SK-N-SH (cell line): ENCODE results near the gene AHRR. TPM values are rescaled to one million over a fixed set of nuclear protein-coding genes. Genes with fewer than 3 reads are reported as not detected.

Experiments
- CTCF ChIA-PET: fragments of 300-600, 350-600 bp; formaldehyde crosslinking; extraction: SDS; loops from one replicate; lab custom pipeline; 2021; lab: Yijun Ruan, JAX
- POLR2A ChIA-PET: fragments of 350-600 bp; sonication (Branson Sonifier 250); formaldehyde crosslinking; extraction: SDS; loops from one replicate; lab custom pipeline; 2020; ENCODE audit warnings: antibody characterized with exemption, inconsistent platforms; lab: Yijun Ruan, JAX
- DNase-seq: peaks from one replicate; pipeline ENCODE4 v3.0.0; 2012
- H2AFZ ChIP-seq: fragments of 200-600 bp; sonication (generic); 2 replicates; pipeline ENCODE4 v1.8.1; 2016; ENCODE audit warnings: antibody characterized with exemption, mild to moderate bottlenecking, low read depth
- H3F3A ChIP-seq: fragments of 200-600 bp; sonication (generic); replicated peaks from 2 replicates; pipeline ENCODE3; 2016; ENCODE audit warnings: antibody characterized with exemption, mild to moderate bottlenecking; ENCODE audit not compliant: insufficient read depth
- H3K27ac ChIP-seq, 2 experiments: fragments of 200-500 bp in 1 of 2; fragments of 200-600 bp in 1 of 2; sonication (Bioruptor generic) in 1 of 2; sonication (generic), shearing (Covaris generic) in 1 of 2; 2 replicates each; pipeline versions ENCODE4 v1.5.1 to v1.6.1; 2014 to 2016; ENCODE audit warnings: low read depth in 2 of 2, inconsistent platforms in 1 of 2, low read length in 1 of 2, mild to moderate bottlenecking in 1 of 2, mixed read lengths in 1 of 2
- H3K27me3 ChIP-seq: fragments of 200-600 bp; sonication (generic), shearing (Covaris generic); 2 replicates; pipeline ENCODE4 v1.6.1; 2016; ENCODE audit warnings: mixed run types; ENCODE audit not compliant: insufficient read depth
- H3K36me3 ChIP-seq, 2 experiments: fragments of 200-500 bp in 1 of 2; fragments of 200-600 bp in 1 of 2; sonication (Bioruptor generic) in 1 of 2; sonication (generic) in 1 of 2; replicated peaks in 1 of 2; 2 replicates each; pipeline versions ENCODE3 to v1.5.1; 2014 to 2016; ENCODE audit warnings: low read length in 1 of 2, mild to moderate bottlenecking in 1 of 2; ENCODE audit not compliant: insufficient read depth in 2 of 2, control insufficient read depth in 1 of 2
- H3K4me1 ChIP-seq, 2 experiments: fragments of 200-500 bp in 1 of 2; fragments of 200-600 bp in 1 of 2; sonication (Bioruptor generic) in 1 of 2; sonication (generic), shearing (Covaris generic) in 1 of 2; 2 replicates each; pipeline versions ENCODE4 v1.5.1 to v1.6.1; 2014 to 2016; ENCODE audit warnings: low read depth in 1 of 2, low read length in 1 of 2, mixed run types in 1 of 2; ENCODE audit not compliant: insufficient read depth in 2 of 2, control insufficient read depth in 1 of 2
- H3K4me2 ChIP-seq: fragments of 200-600 bp; sonication (generic), shearing (Covaris generic); 2 replicates; pipeline ENCODE4 v1.6.1; 2017; ENCODE audit warnings: mixed run types
- H3K4me3 ChIP-seq, 2 experiments: fragments of 200-500 bp in 1 of 2; fragments of 200-600 bp in 1 of 2; sonication (Bioruptor generic) in 1 of 2; sonication (generic), shearing (Covaris generic) in 1 of 2; 2 replicates each; pipeline versions ENCODE4 v1.5.1 to v1.8.1; 2014 to 2016; ENCODE audit warnings: low read depth in 2 of 2, inconsistent platforms in 1 of 2, low read length in 1 of 2, mild to moderate bottlenecking in 1 of 2, mixed read lengths in 1 of 2, moderate library complexity in 1 of 2
- H3K79me2 ChIP-seq: fragments of 200-600 bp; sonication (generic); 2 replicates; pipeline ENCODE4 v1.8.1; 2017; ENCODE audit warnings: mild to moderate bottlenecking; ENCODE audit not compliant: insufficient read depth
- H3K9ac ChIP-seq: fragments of 200-600 bp; sonication (generic); 2 replicates; pipeline ENCODE4 v1.6.1; 2017; ENCODE audit warnings: mixed run types
- H3K9me2 ChIP-seq: fragments of 200-600 bp; sonication (generic); 2 replicates; pipeline ENCODE4 v1.6.1; 2017; ENCODE audit warnings: mixed run types
- H3K9me3 ChIP-seq: fragments of 200-600 bp; sonication (generic); 2 replicates; pipeline ENCODE4 v1.6.1; 2017; ENCODE audit warnings: mixed run types, mild to moderate bottlenecking, moderate library complexity
- H4K20me1 ChIP-seq: fragments of 200-600 bp; sonication (generic); 2 replicates; pipeline ENCODE4 v1.6.1; 2017; ENCODE audit warnings: mild to moderate bottlenecking, mixed run types; ENCODE audit not compliant: insufficient read depth
- ELF1 ChIP-seq: IDR thresholded peaks from 2 replicates; pipeline ENCODE4 v1.4.0; 2012
- EP300 ChIP-seq, 2 experiments: IDR thresholded peaks; 2 replicates each; pipeline versions ENCODE4 v1.4.0 to v1.6.1; 2012; ENCODE audit warnings: borderline replicate concordance in 1 of 2, low read depth in 1 of 2, low read length in 1 of 2
- FOSL2 ChIP-seq: IDR thresholded peaks from 2 replicates; pipeline ENCODE4 v1.4.0; 2012; ENCODE audit warnings: low read depth, mild to moderate bottlenecking, moderate library complexity, borderline replicate concordance
- FOXJ3 ChIP-seq: sonication (generic); formaldehyde crosslinking; IDR thresholded peaks from 2 replicates; pipeline ENCODE4 v1.5.1; 2020; ENCODE audit warnings: mild to moderate bottlenecking, missing genetic modification reagents
- FOXM1 ChIP-seq: IDR thresholded peaks from 2 replicates; pipeline ENCODE4 v1.4.0; 2012; ENCODE audit warnings: low read depth, mild to moderate bottlenecking
- GABPA ChIP-seq: IDR thresholded peaks from 2 replicates; pipeline ENCODE4 v1.4.0; 2012; ENCODE audit warnings: low read depth, mild to moderate bottlenecking
- GATA2 ChIP-seq: sonication (generic); formaldehyde crosslinking; IDR thresholded peaks from 2 replicates; pipeline ENCODE4 v1.5.0; 2020; ENCODE audit warnings: mild to moderate bottlenecking, missing genetic modification reagents
- MEF2A ChIP-seq: IDR thresholded peaks from 2 replicates; pipeline ENCODE4 v1.4.0; 2012; ENCODE audit warnings: low read depth, borderline replicate concordance
- MXI1 ChIP-seq: IDR thresholded peaks from 2 replicates; pipeline ENCODE4 v1.6.1; 2012; ENCODE audit warnings: mild to moderate bottlenecking, low read depth, low read length, improper control_type of control experiment
- RAD21 ChIP-seq: IDR thresholded peaks from 2 replicates; pipeline ENCODE4 v1.6.1; 2012; ENCODE audit warnings: mild to moderate bottlenecking, low read length
- RCOR1 ChIP-seq: fragments of 150-350 bp; IDR thresholded peaks from 2 replicates; pipeline ENCODE4 v1.6.1; 2017; ENCODE audit warnings: antibody characterized with exemption, low read length
- RFX5 ChIP-seq: IDR thresholded peaks from 2 replicates; pipeline ENCODE4 v1.6.1; 2012; ENCODE audit warnings: mild to moderate bottlenecking, improper control_type of control experiment, low read length
- RXRA ChIP-seq: IDR thresholded peaks from 2 replicates; pipeline ENCODE4 v1.4.0; 2012; ENCODE audit warnings: low read depth, mild to moderate bottlenecking, borderline replicate concordance
- SIN3A ChIP-seq: IDR thresholded peaks from 2 replicates; pipeline ENCODE4 v1.6.1; 2012; ENCODE audit warnings: low read depth, mild to moderate bottlenecking, low read length, moderate library complexity, borderline replicate concordance
- TAF1 ChIP-seq: IDR thresholded peaks from 2 replicates; pipeline ENCODE4 v1.6.1; 2012; ENCODE audit warnings: low read depth, mild to moderate bottlenecking, low read length, moderate library complexity, borderline replicate concordance
- TEAD4 ChIP-seq: IDR thresholded peaks from 2 replicates; pipeline ENCODE4 v1.4.0; 2012; ENCODE audit warnings: mild to moderate bottlenecking, borderline replicate concordance; ENCODE audit not compliant: insufficient read depth
- YY1 ChIP-seq: IDR thresholded peaks from 2 replicates; pipeline ENCODE4 v1.4.0; 2012; ENCODE audit warnings: low read depth, mild to moderate bottlenecking
- ZBTB33 ChIP-seq: IDR thresholded peaks from 2 replicates; pipeline ENCODE4 v1.4.0; 2012; ENCODE audit warnings: low read depth, borderline replicate concordance
- WGBS: methylation state at CpG from one replicate; pipeline ENCODE4 v1.1.6; 2017; ENCODE audit warnings: low lambda C conversion rate; 5-methylcytosine and 5-hydroxymethylcytosine counted together
- polyA plus RNA-seq, 3 experiments: library from polyadenylated mRNA; depleted of rRNA; stranded (reverse); fragments of >200 nt; gene quantifications; 2 replicates each; pipeline ENCODE4 v1.2.3, GENCODE V29; 2012

Gene AHRR
- polyA plus RNA-seq, 1 of the 3 experiments (the other 2 are of a cell fraction): 0.71 TPM

GRCh38 chr5:406041-406440 lies 84.5 kb downstream of the AHRR start:
- no peaks in the 10 kb centered on the region; the same call in 1 of the 2 replicates for H3K27me3 ChIP-seq
- no peaks in the 10 kb centered on the region for H3K9me3 ChIP-seq
- H3K4me1 ChIP-seq: no peaks in the 10 kb centered on the region
- no peak for DNase-seq
- H3K36me3 ChIP-seq: no peaks in the 10 kb centered on the region
- H3F3A ChIP-seq: no peaks in the 10 kb centered on the region
- H3K27ac ChIP-seq: no peak overlapping the region
- H3K4me3 ChIP-seq: no peak overlapping the region
- no peaks in the 10 kb centered on the region for H3K9me2 ChIP-seq
- no peak overlapping the region for H2AFZ ChIP-seq
- H3K4me2 ChIP-seq: no peak overlapping the region
- H3K79me2 ChIP-seq: no peaks in the 10 kb centered on the region
- CTCF ChIA-PET: interaction anchor here (1.6 kb wide), 1 partner anchor 26 kb away, joined by 5 read pairs; no protein-coding TSS in a partner anchor
- H3K9ac ChIP-seq: no peak overlapping the region
- no peaks in the 10 kb centered on the region for H4K20me1 ChIP-seq
- POLR2A ChIA-PET: no interaction called here
- WGBS: 53% methylated on average over 9 of the region's 9 CpGs
- no peak for TF ChIP-seq RAD21
- no peak for TF ChIP-seq EP300 (IDR thresholded peaks at IDR 0.05; ENCODE audit: borderline replicate concordance in 1 of 2, low read depth in 1 of 2, low read length in 1 of 2)
- no peak for TF ChIP-seq FOSL2

- no peaks in the 10 kb centered on the region for H3F3A ChIP-seq
Observed at GRCh38 chr5:407051-407450, 85.5 kb downstream of the AHRR start.

More at GRCh38 chr5:407051-407450, 85.5 kb downstream of the AHRR start:
- no peaks in the 10 kb centered on the region for H3K4me1 ChIP-seq
- DNase-seq: no peak
- H2AFZ ChIP-seq: no peak overlapping the region
- H3K27ac ChIP-seq: no peak overlapping the region
- POLR2A ChIA-PET: no interaction called here
- H3K9ac ChIP-seq: no peak overlapping the region
- H3K9me2 ChIP-seq: no peaks in the 10 kb centered on the region
- no peaks in the 10 kb centered on the region for H4K20me1 ChIP-seq
- H3K79me2 ChIP-seq: no peaks in the 10 kb centered on the region
- WGBS: 57% methylated on average over 6 of the region's 6 CpGs
- no peak for TF ChIP-seq TEAD4
- no peak for TF ChIP-seq TAF1
- no peak for TF ChIP-seq FOXJ3 (CRISPR knock-in tag)
- no peak for TF ChIP-seq EP300 (IDR thresholded peaks at IDR 0.05; ENCODE audit: borderline replicate concordance in 1 of 2, low read depth in 1 of 2, low read length in 1 of 2)
- no peak for TF ChIP-seq RAD21
- TF ChIP-seq ZBTB33: no peak
- TF ChIP-seq RXRA: no peak
- TF ChIP-seq SIN3A: no peak
- TF ChIP-seq RCOR1: no peak
- TF ChIP-seq FOXM1: no peak
- TF ChIP-seq ELF1: no peak
- no peak for TF ChIP-seq YY1
- no peak for TF ChIP-seq GABPA
- no peak for TF ChIP-seq MXI1
- TF ChIP-seq GATA2 (CRISPR knock-in tag): no peak
- no peak for TF ChIP-seq MEF2A
- no peak for TF ChIP-seq RFX5
- TF ChIP-seq, all 33 proteins: peak for 0
- H3K36me3 ChIP-seq: no peaks in the 10 kb centered on the region
- CTCF ChIA-PET: interaction anchor here (0.6 to 0.9 kb wide), 2 partner anchors 12 to 69 kb away, joined by 3 read pairs; no protein-coding TSS in a partner anchor
- H3K4me2 ChIP-seq: no peak overlapping the region
- H3K27me3 ChIP-seq: no peaks in the 10 kb centered on the region; the same call in 1 of the 2 replicates
- no peak overlapping the region for H3K4me3 ChIP-seq
- no peaks in the 10 kb centered on the region for H3K9me3 ChIP-seq
